Measurements from ENCODE around the gene PDLIM5.

The PDLIM5 gene

GRCh38 chr4:94430406-94430805, 21.3 kb upstream of the PDLIM5 start:
- DNase-seq: no peak

GRCh38 chr4:94431388-94431787, 20.4 kb upstream of the PDLIM5 start:
- DNase-seq: no peak

- DNase-seq: no peak
Observed at GRCh38 chr4:94434505-94434904, 17.2 kb upstream of the PDLIM5 start.

- no peak for DNase-seq
Observed at GRCh38 chr4:94435874-94436273, 15.9 kb upstream of the PDLIM5 start.

GRCh38 chr4:94436512-94436911, 15.2 kb upstream of the PDLIM5 start:
- DNase-seq: no peak

GRCh38 chr4:94439606-94440005, 12.1 kb upstream of the PDLIM5 start:
- DNase-seq: no peak

GRCh38 chr4:94441838-94442237, 9.9 kb upstream of the PDLIM5 start:
- DNase-seq: no peak

GRCh38 chr4:94442251-94442650, 9.5 kb upstream of the PDLIM5 start:
- no peak for DNase-seq

GRCh38 chr4:94446386-94446785, 5.4 kb upstream of the PDLIM5 start:
- DNase-seq: no peak

GRCh38 chr4:94447754-94448411, 3.9 kb upstream of the PDLIM5 start:
- no peak for DNase-seq

GRCh38 chr4:94448815-94449375, 2.8 kb upstream of the PDLIM5 start:
- DNase-seq: no peak

GRCh38 chr4:94451051-94451694, 569 bp upstream of the PDLIM5 start:
- no peak for DNase-seq

- peak; percentile 20 for DNase-seq
Observed at GRCh38 chr4:94452476-94453371, 982 bp downstream of the PDLIM5 start.

- no peak for DNase-seq
Observed at GRCh38 chr4:94453391-94453963, 1.7 kb downstream of the PDLIM5 start.

GRCh38 chr4:94454405-94454804, 2.7 kb downstream of the PDLIM5 start:
- DNase-seq: no peak

- DNase-seq: no peak
Observed at GRCh38 chr4:94455081-94455480, 3.3 kb downstream of the PDLIM5 start.

GRCh38 chr4:94457692-94458106, 6.0 kb downstream of the PDLIM5 start:
- DNase-seq: peak; percentile 0

- no peak for DNase-seq
Observed at GRCh38 chr4:94458682-94459081, 6.9 kb downstream of the PDLIM5 start.

- peak; percentile 13 for DNase-seq
Observed at GRCh38 chr4:94459462-94460161, 7.9 kb downstream of the PDLIM5 start.

GRCh38 chr4:94461506-94461905, 9.8 kb downstream of the PDLIM5 start:
- no peak for DNase-seq

- DNase-seq: no peak
Observed at GRCh38 chr4:94462572-94462971, 10.8 kb downstream of the PDLIM5 start.

- no peak for DNase-seq
Observed at GRCh38 chr4:94463771-94464170, 12.0 kb downstream of the PDLIM5 start.

Data from NCI-H1105 treated with DMSO at 0.1 percent for 48 hours (cell line).